A549 (cell line): ENCODE measurements around the gene RUNX2. TPM values are rescaled to one million over a fixed set of nuclear protein-coding genes. Genes with fewer than 3 reads are reported as not detected.
A peak's percentile ranks its signal among the peaks of the same experiment; 100 is the strongest.

Experiments
- ATAC-seq, 2 experiments: fragments of 200-7000 bp in 1 of 2; fragments of >200 bp in 1 of 2; cut with Nextera tagmentation in 1 of 2; cut with Tn5 transposase in 1 of 2; 3 replicates each; pipeline versions ENCODE4 v1.8.0 to v1.9.1; 2018 to 2020; ENCODE audit warnings: mild to moderate bottlenecking in 1 of 2, moderate library complexity in 1 of 2
- CTCF ChIA-PET: fragments of 300-600 bp; sonication (Branson Sonifier 250); formaldehyde crosslinking; extraction: SDS; loops from one replicate; lab custom pipeline; 2021; ENCODE audit warnings: antibody characterized with exemption, inconsistent platforms; lab: Yijun Ruan, JAX
- POLR2A ChIA-PET: fragments of 350-600 bp; formaldehyde crosslinking; extraction: SDS; loops from one replicate; lab custom pipeline; 2021; ENCODE audit warnings: antibody characterized with exemption, inconsistent platforms; lab: Yijun Ruan, JAX
- DNase-seq, 2 experiments: peaks; one replicate each; pipeline versions ENCODE4 v3.0.0 to v3.0.0-alpha.2; 2011 to 2016; ENCODE audit warnings: low read depth in 1 of 2, low spot score in 1 of 2
- FAIRE-seq: peaks from 2 replicates; lab custom pipeline; 2011; peaks lifted over from hg19 to GRCh38; lab: Jason Lieb, UNC
- H3K27ac ChIP-seq, 2 experiments: fragments of >200 bp; sonication (Bioruptor Twin); formaldehyde crosslinking; 3 replicates each; pipeline ENCODE4 v1.5.1; 2016 to 2017
- H3K4me1 ChIP-seq: fragments of >200 bp; sonication (Bioruptor Twin); formaldehyde crosslinking; 3 replicates; pipeline ENCODE4 v1.6.1; 2016
- H3K4me2 ChIP-seq: fragments of >200 bp; sonication (Bioruptor Twin); formaldehyde crosslinking; 3 replicates; pipeline ENCODE4 v1.6.1; 2016
- H3K4me3 ChIP-seq: fragments of >200 bp; sonication (Bioruptor Twin); formaldehyde crosslinking; 3 replicates; pipeline ENCODE4 v1.5.1; 2016
- H3K9me3 ChIP-seq: fragments of >200 bp; sonication (Bioruptor Twin); formaldehyde crosslinking; 3 replicates; pipeline ENCODE4 v1.6.1; 2016
- CBX2 ChIP-seq: fragments of 200-600 bp; sonication (generic); IDR thresholded peaks from 2 replicates; pipeline ENCODE4 v1.6.1; 2016; ENCODE audit warnings: low read depth, mild to moderate bottlenecking, borderline replicate concordance
- CBX8 ChIP-seq: fragments of 200-600 bp; sonication (generic); IDR thresholded peaks from 2 replicates; pipeline ENCODE4 v1.6.1; 2016
- EHMT2 ChIP-seq: fragments of 200-600 bp; sonication (generic); IDR thresholded peaks from 2 replicates; pipeline ENCODE4 v1.6.1; 2016; ENCODE audit warnings: antibody characterized with exemption, low read depth, mild to moderate bottlenecking, moderate library complexity
- EP300 ChIP-seq, 2 experiments: fragments of >200 bp; sonication (Bioruptor Twin); formaldehyde crosslinking; IDR thresholded peaks; 2 replicates in 1 of 2; 3 replicates in 1 of 2; pipeline ENCODE4 v1.6.1; 2016 to 2017
- FOXS1 ChIP-seq: fragments of 250-450 bp; sonication (Bioruptor Pico); IDR thresholded peaks from 2 replicates; pipeline ENCODE4 v1.5.0; 2020; ENCODE audit warnings: mild to moderate bottlenecking, moderate library complexity
- HMGXB4 ChIP-seq: fragments of 250-450 bp; sonication (Bioruptor Pico); IDR thresholded peaks from 2 replicates; pipeline ENCODE4 v1.5.0; 2021; ENCODE audit warnings: mild to moderate bottlenecking, moderate library complexity, borderline replicate concordance
- HOXB13 ChIP-seq: fragments of 250-450 bp; sonication (Bioruptor Pico); IDR thresholded peaks from 2 replicates; pipeline ENCODE4 v1.5.0; 2020; ENCODE audit warnings: low read depth, mild to moderate bottlenecking, moderate library complexity
- HOXB5 ChIP-seq: fragments of 250-450 bp; sonication (Bioruptor Pico); IDR thresholded peaks from 2 replicates; pipeline ENCODE4 v1.5.0; 2020; ENCODE audit warnings: mild to moderate bottlenecking, moderate library complexity
- JUNB ChIP-seq: fragments of >200 bp; sonication (Bioruptor Twin); formaldehyde crosslinking; IDR thresholded peaks from 2 replicates; pipeline ENCODE4 v1.6.1; 2016
- MAFK ChIP-seq: fragments of 450-650 bp; IDR thresholded peaks from 2 replicates; pipeline ENCODE4 v1.6.1; 2014; ENCODE audit not compliant: partially characterized antibody
- MAX ChIP-seq: IDR thresholded peaks from 2 replicates; pipeline ENCODE4 v1.6.1; 2012
- MAZ ChIP-seq: fragments of 150-350 bp; IDR thresholded peaks from 2 replicates; pipeline ENCODE4 v1.6.1; 2014; ENCODE audit warnings: antibody characterized with exemption, low read depth, low read length, borderline replicate concordance
- MYC ChIP-seq: IDR thresholded peaks from 2 replicates; pipeline ENCODE4 v1.6.1; 2012; ENCODE audit warnings: mild to moderate bottlenecking, inconsistent platforms, low read length, improper control_type of control experiment, borderline replicate concordance
- RFX5 ChIP-seq: fragments of 450-650 bp; IDR thresholded peaks from 2 replicates; pipeline ENCODE4 v1.7.1; 2014; ENCODE audit warnings: antibody characterized with exemption, mild to moderate bottlenecking, moderate library complexity
- TFCP2L1 ChIP-seq: fragments of 250-450 bp; sonication (Bioruptor Pico); IDR thresholded peaks from 2 replicates; pipeline ENCODE4 v1.5.0; 2021; ENCODE audit warnings: mild to moderate bottlenecking
- whole genome bisulfite sequencing: methylation state at CpG from one replicate; pipeline ENCODE4 v1.1.6; 2017; ENCODE audit errors: missing lambda C conversion rate; 5-methylcytosine and 5-hydroxymethylcytosine counted together
- polyA plus RNA-seq, 4 experiments: library from polyadenylated mRNA; depleted of rRNA in 3 of 4; stranded (reverse); fragments of >200 nt; fragmentation: RNase III in 1 of 4; extraction: RNeasy Plus Mini Kit Qiagen cat#74134 plus additional on column Dnase treatment in 1 of 4; gene quantifications; 2 replicates in 3 of 4; 3 replicates in 1 of 4; pipeline ENCODE4 v1.2.3, GENCODE V29; 2011 to 2017
- TF ChIP-seq, protein P1 (sequence below): IDR thresholded peaks from 2 replicates; pipeline ENCODE4 v1.6.1; 2012
- TF ChIP-seq, protein P2 (sequence below): fragments of 150-350 bp; IDR thresholded peaks from 2 replicates; pipeline ENCODE4 v1.6.1; 2014; ENCODE audit warnings: low read depth, mild to moderate bottlenecking, low read length

RUNX2 gene
- polyA plus RNA-seq, 2 of the 4 experiments (the other 2 are of a cell fraction), result 0.13 to 0.83 TPM

GRCh38 chr6:45679631-45680030 lies 351.5 kb downstream of the RUNX2 start:
- no peaks in the 10 kb centered on the region for H3K4me1 ChIP-seq

DNA sequence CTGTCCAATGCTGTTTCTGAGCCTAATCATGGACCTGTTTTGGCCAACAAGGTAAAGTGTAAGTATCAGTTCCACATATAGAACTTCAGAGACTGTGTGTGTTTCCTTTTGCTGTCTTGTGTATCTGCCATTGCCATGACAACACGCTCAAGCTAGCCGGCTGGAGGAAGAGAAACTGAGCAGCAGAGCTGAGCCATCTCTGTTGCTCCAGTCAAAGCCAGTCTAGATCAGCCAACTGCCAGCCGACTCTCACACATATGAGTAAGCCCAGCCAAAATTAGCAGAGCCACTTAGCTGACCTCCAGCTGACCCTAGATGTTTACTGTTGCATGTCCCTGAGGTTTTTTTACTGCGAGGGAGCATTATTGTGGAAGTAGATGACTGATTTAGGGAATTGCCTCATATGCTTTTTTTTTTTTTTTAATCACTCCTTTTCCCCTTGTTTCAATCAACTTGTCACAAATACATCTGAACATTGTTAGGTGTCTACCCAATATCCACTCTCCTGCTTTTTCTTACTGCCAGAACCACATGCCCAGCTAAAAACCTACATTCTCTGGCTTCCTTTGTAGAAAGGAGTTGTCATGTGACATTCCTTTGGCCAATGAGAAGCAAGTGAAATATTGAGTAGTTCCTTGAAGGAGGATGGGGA lies 353.9 kb downstream of the RUNX2 start:
- Histone ChIP-seq H3K4me2 (no peak overlapping the region), H3K9me3 (peaks cover 10% of the 10 kb centered on the region; the same call in 1 of the 3 replicates), H3K27ac (no peak overlapping the region), H3K4me3 (no peak overlapping the region), H3K4me1 (no peaks in the 10 kb centered on the region)
- CTCF ChIA-PET, result interaction anchor here (0.6 to 1.2 kb wide), 2 partner anchors 1071 to 1206 kb away, joined by 3 read pairs; no protein-coding TSS in a partner anchor
- 33% methylated on average over 4 of the region's 4 CpGs for WGBS
- ATAC-seq (no peak), FAIRE-seq (no peak), DNase-seq (peak in 1 of 2 experiments; percentile 1)
- POLR2A ChIA-PET, result no interaction called here
- no peak for TF ChIP-seq HOXB13
- TF ChIP-seq, protein P1, sequence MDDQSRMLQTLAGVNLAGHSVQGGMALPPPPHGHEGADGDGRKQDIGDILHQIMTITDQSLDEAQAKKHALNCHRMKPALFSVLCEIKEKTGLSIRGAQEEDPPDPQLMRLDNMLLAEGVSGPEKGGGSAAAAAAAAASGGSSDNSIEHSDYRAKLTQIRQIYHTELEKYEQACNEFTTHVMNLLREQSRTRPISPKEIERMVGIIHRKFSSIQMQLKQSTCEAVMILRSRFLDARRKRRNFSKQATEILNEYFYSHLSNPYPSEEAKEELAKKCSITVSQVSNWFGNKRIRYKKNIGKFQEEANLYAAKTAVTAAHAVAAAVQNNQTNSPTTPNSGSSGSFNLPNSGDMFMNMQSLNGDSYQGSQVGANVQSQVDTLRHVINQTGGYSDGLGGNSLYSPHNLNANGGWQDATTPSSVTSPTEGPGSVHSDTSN, result no peak
- TF ChIP-seq MAX, result no peak
- TF ChIP-seq MYC, result no peak

More at GRCh38 chr6:45679631-45680030, 351.5 kb downstream of the RUNX2 start:
- no peak for FAIRE-seq
- ChIA-PET POLR2A (no interaction called here), CTCF (interaction anchor here (1.2 kb wide), 1 partner anchor 35 kb away, joined by 3 read pairs; no protein-coding TSS in a partner anchor)
- no peak for ATAC-seq
- no peak for DNase-seq
- Histone ChIP-seq H3K4me3 (no peak overlapping the region), H3K9me3 (peaks cover 10% of the 10 kb centered on the region; the same call in 1 of the 3 replicates), H3K27ac (no peak overlapping the region), H3K4me2 (no peak overlapping the region)
- TF ChIP-seq EHMT2 (no peak), MAX (no peak), FOXS1 (CRISPR knock-in tag) (no peak), TFCP2L1 (CRISPR knock-in tag) (no peak), HOXB5 (CRISPR knock-in tag) (no peak), MAFK (no peak), HOXB13 (no peak)
- TF ChIP-seq, protein P2, sequence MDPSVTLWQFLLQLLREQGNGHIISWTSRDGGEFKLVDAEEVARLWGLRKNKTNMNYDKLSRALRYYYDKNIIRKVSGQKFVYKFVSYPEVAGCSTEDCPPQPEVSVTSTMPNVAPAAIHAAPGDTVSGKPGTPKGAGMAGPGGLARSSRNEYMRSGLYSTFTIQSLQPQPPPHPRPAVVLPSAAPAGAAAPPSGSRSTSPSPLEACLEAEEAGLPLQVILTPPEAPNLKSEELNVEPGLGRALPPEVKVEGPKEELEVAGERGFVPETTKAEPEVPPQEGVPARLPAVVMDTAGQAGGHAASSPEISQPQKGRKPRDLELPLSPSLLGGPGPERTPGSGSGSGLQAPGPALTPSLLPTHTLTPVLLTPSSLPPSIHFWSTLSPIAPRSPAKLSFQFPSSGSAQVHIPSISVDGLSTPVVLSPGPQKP, result no peak
- 86% methylated on average over 2 of the region's 2 CpGs for WGBS

DNA sequence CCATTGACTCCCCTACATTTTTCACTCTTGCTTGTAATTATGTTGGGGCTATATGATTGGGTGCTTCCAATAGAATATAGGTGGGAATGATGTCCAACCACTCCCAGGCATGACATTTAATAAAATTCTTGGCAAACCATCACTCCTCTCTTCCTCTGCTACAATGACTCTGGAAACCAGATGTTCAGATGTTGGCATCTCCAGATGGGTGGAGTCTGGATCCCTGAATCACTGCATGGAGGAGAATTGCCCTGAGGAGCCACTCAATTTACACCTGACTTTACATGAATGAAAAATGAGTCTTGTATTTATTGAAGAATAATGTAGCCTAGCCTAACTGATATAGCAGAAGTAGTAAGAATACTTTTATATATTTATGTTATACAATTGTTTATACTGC lies 356.3 kb downstream of the RUNX2 start:
- Histone ChIP-seq H3K4me2 (no peak overlapping the region), H3K9me3 (peaks cover 8% of the 10 kb centered on the region; the same call in 1 of the 3 replicates), H3K27ac (no peak overlapping the region), H3K4me1 (no peaks in the 10 kb centered on the region), H3K4me3 (no peak overlapping the region)
- ChIA-PET CTCF (no interaction called here), POLR2A (no interaction called here)
- ATAC-seq, result no peak
- no peak for FAIRE-seq
- no peak for TF ChIP-seq EP300 (IDR thresholded peaks at IDR 0.05)
- no peak for TF ChIP-seq CBX2
- TF ChIP-seq RFX5, result no peak
- no peak for TF ChIP-seq CBX8
- no peak for TF ChIP-seq JUNB
- TF ChIP-seq TFCP2L1 (CRISPR knock-in tag), result no peak
- no peak for TF ChIP-seq HMGXB4 (CRISPR knock-in tag)
- TF ChIP-seq MAZ, result no peak
- no peak for DNase-seq
